Sigmoid colon (tissue), 7 donors: ENCODE data around the gene PDZD7. TPM values are rescaled to one million over a fixed set of nuclear protein-coding genes. Genes with fewer than 3 reads are reported as not detected.

ENCODE experiments used
- DNase-seq: peaks from one replicate; pipeline ENCODE4 v3.0.0-alpha.2; 2019
- H3K27ac ChIP-seq, 4 donors: fragments of 200-600 bp; sonication (generic); one replicate each; pipeline ENCODE4 v1.5.1; 2016 to 2019; ENCODE audit warnings: mild to moderate bottlenecking in 1 of 4
- H3K27me3 ChIP-seq, 3 donors: fragments of 200-600 bp; sonication (generic); one replicate each; pipeline ENCODE4 v1.5.1; 2019; ENCODE audit warnings: mild to moderate bottlenecking in 1 of 3
- H3K36me3 ChIP-seq, 4 donors: fragments of 200-600 bp; sonication (generic); one replicate each; pipeline ENCODE4 v1.5.1; 2016 to 2019
- H3K4me1 ChIP-seq, 4 donors: fragments of 200-600 bp; sonication (generic); one replicate each; pipeline ENCODE4 v1.5.1; 2017 to 2019
- H3K4me3 ChIP-seq, 4 donors: fragments of 200-600 bp; sonication (generic); one replicate each; pipeline ENCODE4 v1.5.1; 2017 to 2019; ENCODE audit warnings: mild to moderate bottlenecking in 2 of 4, moderate library complexity in 1 of 4
- H3K9me3 ChIP-seq, 4 donors: fragments of 200-600 bp in 3 of 4; sonication (generic) in 3 of 4; one replicate each; pipeline versions ENCODE4 v1.5.1 to v1.6.1; 2013 to 2019
- CTCF ChIP-seq, 4 experiments: fragments of 450-650 bp in 3 of 4; fragments of 200-600 bp in 1 of 4; IDR thresholded peaks; one replicate each; pipeline ENCODE4 v1.5.1; 2016 to 2019; ENCODE audit warnings: antibody characterized with exemption in 4 of 4, mild to moderate bottlenecking in 3 of 4, moderate library complexity in 2 of 4
- EP300 ChIP-seq, 4 donors: sonication (generic); formaldehyde crosslinking; IDR thresholded peaks; one replicate each; pipeline ENCODE4 v1.6.1; 2017; ENCODE audit warnings: antibody characterized with exemption in 4 of 4
- POLR2A ChIP-seq, 2 donors: fragments of 450-650 bp; IDR thresholded peaks; one replicate each; pipeline ENCODE4 v1.6.1; 2016; ENCODE audit warnings: antibody characterized with exemption in 2 of 2, mild to moderate bottlenecking in 2 of 2, moderate library complexity in 2 of 2
- POLR2AphosphoS5 ChIP-seq, 4 donors: sonication (generic); formaldehyde crosslinking; IDR thresholded peaks; one replicate each; pipeline ENCODE4 v1.6.1; 2017; ENCODE audit warnings: antibody characterized with exemption in 4 of 4
- WGBS, 2 donors: extraction: QIAGEN DNeasy Blood & Tissue Kit; methylation state at CpG; one replicate each; pipeline ENCODE4 v1.1.7; 2013; 5-methylcytosine and 5-hydroxymethylcytosine counted together
- intact Hi-C: fragments of 100-400 bp; cut with DNase I; formaldehyde crosslinking; loops from one replicate; pipeline ENCODE4 v1.15.1; 2023
- polyA plus RNA-seq, 3 donors: library from polyadenylated mRNA; stranded (reverse); fragments of 200-250 nt; gene quantifications; one replicate each; pipeline ENCODE4 v1.2.3, GENCODE V29; 2013
- total RNA-seq, 4 donors: library from RNA; depleted of rRNA; stranded (reverse); fragments of >200 nt; gene quantifications; one replicate each; pipeline ENCODE4 v1.1.0, GENCODE V29; 2016
- donor health status: healthy with polysubstance abuse.
- donor health status: Bipolar disorder and iron deficiency.
- donor health status: healthy.

PDZD7 gene
- total and polyA plus RNA-seq, 7 donors = 0.16 to 2.4 (median 0.90) TPM; not detected in 1

- Histone ChIP-seq H3K4me3 (no peak overlapping the region), H3K36me3 (no peaks in the 10 kb centered on the region), H3K9me3 (no peaks in the 10 kb centered on the region), H3K27me3 (peaks cover 14 to 39% (median 36%) of the 10 kb centered on the region in 3 donors), H3K27ac (no peak overlapping the region), H3K4me1 (peaks cover 0 to 10% (median 8%) of the 10 kb centered on the region in 4 donors)
- DNase-seq = no peak
- intact Hi-C loops = no loop called here
- WGBS, 2 donors = 81 to 87% methylated on average over 1 of the region's 1 CpG
- TF ChIP-seq EP300 (IDR thresholded peaks at IDR 0.05) (no peak), POLR2A (IDR thresholded peaks at IDR 0.05) (no peak), POLR2AphosphoS5 (IDR thresholded peaks at IDR 0.05) (no peak), CTCF (IDR thresholded peaks at IDR 0.05) (no peak)
Measured at GRCh38 chr10:101054351-101054750, 23.4 kb upstream of the PDZD7 start.

- Histone ChIP-seq H3K27ac (no peak overlapping the region), H3K27me3 (peaks cover 23 to 47% (median 45%) of the 10 kb centered on the region in 3 donors), H3K4me3 (no peak overlapping the region), H3K9me3 (no peaks in the 10 kb centered on the region), H3K4me1 (peaks cover 0 to 10% (median 8%) of the 10 kb centered on the region in 4 donors), H3K36me3 (no peaks in the 10 kb centered on the region)
- TF ChIP-seq POLR2AphosphoS5 (IDR thresholded peaks at IDR 0.05) = no peak
- no peak for TF ChIP-seq EP300 (IDR thresholded peaks at IDR 0.05)
- TF ChIP-seq CTCF (IDR thresholded peaks at IDR 0.05) = no peak
- TF ChIP-seq POLR2A (IDR thresholded peaks at IDR 0.05) = no peak
- DNase-seq = no peak
- intact Hi-C loops = no loop called here
Measured at GRCh38 chr10:101053516-101053915, 22.6 kb upstream of the PDZD7 start.

GRCh38 chr10:101052285-101052684 lies 21.4 kb upstream of the PDZD7 start:
- peaks cover 0 to 10% (median 8%) of the 10 kb centered on the region in 4 donors for H3K4me1 ChIP-seq
- H3K27me3 ChIP-seq = peaks cover 35 to 60% (median 57%) of the 10 kb centered on the region in 3 donors
- no peak overlapping the region for H3K27ac ChIP-seq
- WGBS, 2 donors = 93 to 94% methylated on average over 3 of the region's 3 CpGs
- H3K36me3 ChIP-seq = no peaks in the 10 kb centered on the region
- H3K9me3 ChIP-seq = no peaks in the 10 kb centered on the region
- intact Hi-C loops = no loop called here
- no peak for DNase-seq
- H3K4me3 ChIP-seq = no peak overlapping the region
- TF ChIP-seq POLR2AphosphoS5 (IDR thresholded peaks at IDR 0.05) (no peak), EP300 (IDR thresholded peaks at IDR 0.05) (no peak), POLR2A (IDR thresholded peaks at IDR 0.05) (no peak), CTCF (IDR thresholded peaks at IDR 0.05) (no peak)

GRCh38 chr10:101050208-101051069 lies 19.5 kb upstream of the PDZD7 start:
- Histone ChIP-seq H3K4me3 (peak overlapping the region in 1 of 4 donors; percentile 9), H3K27ac (no peak overlapping the region), H3K36me3 (no peaks in the 10 kb centered on the region), H3K27me3 (peaks cover 36 to 74% (median 66%) of the 10 kb centered on the region in 3 donors), H3K9me3 (no peaks in the 10 kb centered on the region), H3K4me1 (peaks cover 0 to 10% (median 8%) of the 10 kb centered on the region in 4 donors)
- WGBS, 2 donors = 15% methylated on average over 42 of the region's 42 CpGs
- intact Hi-C loops = no loop called here
- DNase-seq = peak; percentile 74
- TF ChIP-seq POLR2AphosphoS5 (IDR thresholded peaks at IDR 0.05) (peak in 1 of 4 donors; percentile 29), CTCF (IDR thresholded peaks at IDR 0.05) (peak in 3 of 4 experiments; percentile 42 to 81 (median 60)), EP300 (IDR thresholded peaks at IDR 0.05) (no peak), POLR2A (IDR thresholded peaks at IDR 0.05) (no peak)
